ENCODE results near the gene NCAPD2.

DNA sequence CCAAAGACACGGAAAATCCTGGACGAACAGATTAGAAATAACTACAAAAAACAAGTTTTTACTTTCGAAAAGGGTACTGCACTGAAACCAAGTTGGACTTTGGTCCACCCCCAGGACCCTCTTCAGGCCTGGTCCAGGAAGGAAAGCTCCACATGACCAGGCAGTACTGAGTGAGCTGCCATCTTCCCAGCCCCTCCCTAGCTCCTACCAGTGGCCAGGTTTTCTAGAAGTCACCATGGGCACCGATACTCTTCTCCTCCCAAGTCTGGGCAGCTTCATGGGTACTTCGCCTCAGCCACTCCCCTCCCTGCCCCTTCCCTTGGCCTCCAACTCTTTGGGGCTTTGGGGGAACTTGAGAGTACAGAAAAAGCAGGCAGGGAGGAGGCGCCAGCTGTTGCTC lies 30.0 kb upstream of the NCAPD2 start:
- TF ChIP-seq, protein P1, sequence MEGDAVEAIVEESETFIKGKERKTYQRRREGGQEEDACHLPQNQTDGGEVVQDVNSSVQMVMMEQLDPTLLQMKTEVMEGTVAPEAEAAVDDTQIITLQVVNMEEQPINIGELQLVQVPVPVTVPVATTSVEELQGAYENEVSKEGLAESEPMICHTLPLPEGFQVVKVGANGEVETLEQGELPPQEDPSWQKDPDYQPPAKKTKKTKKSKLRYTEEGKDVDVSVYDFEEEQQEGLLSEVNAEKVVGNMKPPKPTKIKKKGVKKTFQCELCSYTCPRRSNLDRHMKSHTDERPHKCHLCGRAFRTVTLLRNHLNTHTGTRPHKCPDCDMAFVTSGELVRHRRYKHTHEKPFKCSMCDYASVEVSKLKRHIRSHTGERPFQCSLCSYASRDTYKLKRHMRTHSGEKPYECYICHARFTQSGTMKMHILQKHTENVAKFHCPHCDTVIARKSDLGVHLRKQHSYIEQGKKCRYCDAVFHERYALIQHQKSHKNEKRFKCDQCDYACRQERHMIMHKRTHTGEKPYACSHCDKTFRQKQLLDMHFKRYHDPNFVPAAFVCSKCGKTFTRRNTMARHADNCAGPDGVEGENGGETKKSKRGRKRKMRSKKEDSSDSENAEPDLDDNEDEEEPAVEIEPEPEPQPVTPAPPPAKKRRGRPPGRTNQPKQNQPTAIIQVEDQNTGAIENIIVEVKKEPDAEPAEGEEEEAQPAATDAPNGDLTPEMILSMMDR (IDR thresholded peaks at IDR 0.05; ENCODE audit: low read depth, low read length) = no peak
- TF ChIP-seq POLR2A (IDR thresholded peaks at IDR 0.05; ENCODE audit: extremely low read depth, insufficient read length) = no peak
- TF ChIP-seq, protein P2, sequence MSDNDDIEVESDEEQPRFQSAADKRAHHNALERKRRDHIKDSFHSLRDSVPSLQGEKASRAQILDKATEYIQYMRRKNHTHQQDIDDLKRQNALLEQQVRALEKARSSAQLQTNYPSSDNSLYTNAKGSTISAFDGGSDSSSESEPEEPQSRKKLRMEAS (IDR thresholded peaks at IDR 0.05; ENCODE audit: low read depth, low read length) = no peak
